Epidermal melanocyte (primary cell): ENCODE measurements around the gene IL17RC.
"Not testable (repeated sequence)": the region's sequence is repeated elsewhere in the genome, so short reads cannot be mapped to it uniquely, and the experiment has no call there.

Source experiments
- DNase-seq: peaks from one replicate; pipeline ENCODE4 v3.0.0; 2011; ENCODE audit warnings: low spot score; ENCODE audit not compliant: insufficient read length

IL17RC gene

DNA sequence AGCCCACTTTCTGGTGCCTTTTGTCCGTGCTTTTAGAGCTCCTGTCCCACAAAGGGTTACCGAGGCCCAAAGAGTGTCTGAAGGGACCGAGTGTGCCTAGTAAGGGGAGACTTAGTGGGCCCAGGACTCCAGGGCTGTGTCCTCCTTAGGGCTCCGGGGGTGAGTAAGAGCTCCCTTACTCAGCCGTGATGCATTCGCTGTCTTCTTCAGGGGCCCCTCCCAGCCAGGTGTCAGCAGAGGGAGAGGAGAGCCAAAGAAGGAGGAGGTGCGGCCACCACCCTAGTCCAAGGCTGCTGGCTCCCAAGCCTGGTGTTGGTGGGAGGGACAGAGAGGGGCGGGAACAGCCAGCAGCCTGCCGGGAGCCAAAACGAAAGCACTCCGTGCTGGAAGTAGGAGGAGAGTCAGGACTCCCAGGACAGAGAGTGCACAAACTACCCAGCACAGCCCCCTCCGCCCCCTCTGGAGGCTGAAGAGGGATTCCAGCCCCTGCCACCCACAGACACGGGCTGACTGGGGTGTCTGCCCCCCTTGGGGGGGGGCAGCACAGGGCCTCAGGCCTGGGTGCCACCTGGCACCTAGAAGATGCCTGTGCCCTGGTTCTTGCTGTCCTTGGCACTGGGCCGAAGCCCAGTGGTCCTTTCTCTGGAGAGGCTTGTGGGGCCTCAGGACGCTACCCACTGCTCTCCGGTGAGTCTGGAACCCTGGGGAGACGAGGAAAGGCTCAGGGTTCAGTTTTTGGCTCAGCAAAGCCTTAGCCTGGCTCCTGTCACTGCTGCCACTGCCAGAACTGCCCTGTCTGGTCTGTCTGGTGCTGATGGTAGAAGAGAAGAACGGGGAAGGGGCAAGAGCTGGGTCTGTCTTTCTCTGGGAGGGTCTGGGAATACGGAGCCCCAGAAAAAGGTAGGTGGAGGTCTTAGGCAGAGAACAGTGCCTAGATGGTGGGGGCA lies at the start of gene IL17RC:
TSS of gene IL17RC (plus strand) at position 365 of the 947 bp plus-strand sequence. CDS start at position 583, 218 bp downstream.
- peak; percentile 88 for DNase-seq

- DNase-seq, result no peak
Measured at GRCh38 chr3:9867106-9867505, 49.8 kb upstream of the IL17RC start.

DNA sequence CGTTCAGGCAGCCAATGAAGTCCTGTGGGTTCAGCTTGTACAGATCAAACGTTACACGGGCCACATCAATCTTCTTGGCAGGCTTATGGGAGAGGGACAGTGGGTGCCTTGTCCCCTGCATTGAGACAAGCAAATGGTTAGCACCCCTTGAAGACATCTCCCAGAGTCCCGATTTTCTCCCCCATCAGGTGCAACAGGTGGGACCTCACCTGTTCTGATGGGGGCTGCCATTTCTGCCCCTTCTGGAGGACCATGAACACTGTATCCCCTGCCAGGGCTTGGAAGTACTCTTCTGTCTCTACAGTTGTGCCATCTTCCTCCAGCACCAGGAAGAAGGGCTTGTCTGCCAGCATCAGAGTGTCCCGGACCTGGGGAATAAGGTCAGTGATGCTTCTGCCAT lies 46.9 kb upstream of the IL17RC start:
- DNase-seq, result no peak

DNA sequence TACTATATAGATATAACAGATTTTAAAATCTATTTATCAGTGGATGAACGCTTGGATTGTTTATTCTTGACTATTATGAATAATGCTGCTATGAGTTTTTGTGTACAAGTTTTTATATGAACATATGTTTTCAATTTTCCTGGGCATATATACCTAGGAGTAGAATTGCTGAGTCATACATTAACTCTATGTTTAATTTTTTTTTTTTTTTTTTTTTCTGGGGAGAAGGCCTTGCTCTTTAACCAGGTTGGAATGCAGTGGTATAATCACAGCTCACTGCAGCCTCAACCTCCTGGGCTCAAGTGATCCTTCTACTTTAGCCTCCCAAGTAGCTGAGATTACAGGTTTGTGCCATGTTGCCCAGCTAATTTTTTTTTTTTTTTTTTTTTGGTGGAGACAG lies 45.9 kb upstream of the IL17RC start:
- DNase-seq, result no peak

DNA sequence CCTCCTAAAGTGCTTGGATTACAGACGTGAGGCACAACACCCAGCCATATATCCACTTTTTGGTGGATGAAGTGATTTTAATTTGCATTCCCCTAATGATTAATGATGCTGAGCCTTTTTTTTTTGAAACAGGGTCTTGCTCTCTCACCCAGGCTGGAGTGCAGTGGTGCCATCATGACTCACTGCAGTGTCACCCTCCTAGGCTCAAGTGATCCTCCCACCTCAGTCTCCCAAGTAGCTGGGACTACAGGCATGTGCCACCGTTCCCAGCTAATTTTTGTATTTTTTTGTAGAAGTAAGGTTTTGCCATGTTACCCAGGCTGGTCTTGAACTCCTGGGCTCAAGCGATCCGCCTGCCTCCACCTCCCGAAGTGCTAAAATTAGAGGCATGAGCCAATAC lies 44.8 kb upstream of the IL17RC start:
- not testable (repeated sequence) for DNase-seq

GRCh38 chr3:9875448-9875847 lies 41.5 kb upstream of the IL17RC start:
- DNase-seq, result no peak

- not testable (repeated sequence) for DNase-seq
Measured at GRCh38 chr3:9876255-9876654, 40.6 kb upstream of the IL17RC start.

DNA sequence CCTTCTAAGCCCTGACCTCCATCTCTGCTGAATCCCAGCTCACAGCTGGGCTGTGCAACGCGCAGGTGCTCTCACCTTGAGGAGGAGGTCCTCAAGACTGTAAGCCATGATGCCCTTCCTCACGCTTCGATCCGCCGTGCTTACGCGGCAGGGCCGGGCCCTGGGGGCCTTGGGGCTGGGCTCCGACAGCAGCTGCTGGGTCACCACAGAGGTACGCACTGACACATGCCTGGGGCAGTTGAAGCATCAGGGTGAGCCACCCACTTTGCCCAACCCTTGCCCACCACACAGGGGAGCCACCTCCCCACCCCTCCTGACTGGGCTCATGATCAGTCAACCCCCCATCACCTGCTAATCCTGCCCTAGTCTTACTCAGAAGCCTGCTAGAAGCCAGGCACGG lies 39.9 kb upstream of the IL17RC start:
- no peak for DNase-seq

GRCh38 chr3:9878700-9879099 lies 38.2 kb upstream of the IL17RC start:
- no peak for DNase-seq

DNA sequence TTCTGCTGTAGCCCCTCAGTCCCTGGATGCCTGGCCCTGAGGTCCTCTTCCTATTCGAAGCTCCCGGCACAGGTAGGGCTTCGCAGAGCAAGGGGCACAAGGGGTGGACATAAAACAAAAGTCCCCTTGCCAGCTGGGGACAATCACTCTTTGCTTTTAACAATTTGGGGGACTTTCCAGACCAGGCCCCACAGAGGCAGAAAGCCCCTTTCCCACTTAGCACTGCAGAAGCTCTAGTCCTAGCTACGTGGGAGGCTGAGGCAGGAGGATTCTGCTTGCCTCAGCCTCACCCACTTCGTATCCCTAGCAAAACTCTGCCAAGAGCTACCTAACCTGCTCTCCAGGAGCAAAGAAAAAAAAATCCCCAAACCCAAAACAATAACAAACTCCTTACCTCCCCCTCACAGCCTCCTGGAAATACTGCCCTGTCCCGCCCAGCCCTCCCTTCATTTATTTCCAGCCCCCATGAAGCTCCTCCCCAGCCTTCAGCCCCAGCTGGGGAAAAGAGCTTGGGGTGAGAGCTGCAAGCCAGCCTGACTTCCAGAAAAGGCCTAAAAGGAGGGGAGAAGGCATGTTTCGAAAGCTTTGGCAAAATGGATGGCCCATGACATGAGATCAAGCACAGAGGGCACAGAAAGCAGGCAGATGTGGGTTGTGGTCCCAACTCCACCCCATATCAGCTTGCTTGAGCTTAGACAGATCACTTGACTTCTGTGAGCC lies 36.9 kb upstream of the IL17RC start, which contains the start of gene CIDEC:
TSS of gene CIDEC (minus strand) at position 424 of the 720 bp plus-strand sequence. CDS start 1,767 bp downstream, outside the sequence.
- DNase-seq, result no peak

- DNase-seq, result no peak
Measured at GRCh38 chr3:9881441-9881840, 35.5 kb upstream of the IL17RC start.

GRCh38 chr3:9883706-9884554 lies 33.0 kb upstream of the IL17RC start:
- DNase-seq, result no peak

GRCh38 chr3:9884555-9885165 lies 32.2 kb upstream of the IL17RC start:
- DNase-seq, result no peak

DNA sequence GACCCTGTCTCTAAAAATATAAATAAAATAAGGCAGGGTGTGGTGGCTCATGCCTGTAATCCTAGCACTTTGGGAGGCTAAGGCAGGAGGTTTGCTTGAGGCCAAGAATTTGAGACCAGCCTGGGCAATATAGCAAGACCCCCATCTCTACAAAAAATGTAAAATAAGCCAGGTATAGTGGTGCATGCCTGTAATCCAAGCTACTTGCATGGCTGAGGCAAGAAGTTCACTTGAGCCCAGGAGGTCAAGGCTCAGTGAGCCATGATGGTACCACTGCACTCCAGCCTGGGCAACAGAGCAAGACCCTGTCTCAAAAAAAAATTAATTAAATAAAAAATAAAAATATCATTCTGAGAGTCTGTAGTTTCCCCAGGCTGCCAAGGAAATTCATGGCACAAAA lies 30.6 kb upstream of the IL17RC start:
- no peak for DNase-seq

GRCh38 chr3:9887480-9887879 lies 29.4 kb upstream of the IL17RC start:
- DNase-seq, result no peak

DNA sequence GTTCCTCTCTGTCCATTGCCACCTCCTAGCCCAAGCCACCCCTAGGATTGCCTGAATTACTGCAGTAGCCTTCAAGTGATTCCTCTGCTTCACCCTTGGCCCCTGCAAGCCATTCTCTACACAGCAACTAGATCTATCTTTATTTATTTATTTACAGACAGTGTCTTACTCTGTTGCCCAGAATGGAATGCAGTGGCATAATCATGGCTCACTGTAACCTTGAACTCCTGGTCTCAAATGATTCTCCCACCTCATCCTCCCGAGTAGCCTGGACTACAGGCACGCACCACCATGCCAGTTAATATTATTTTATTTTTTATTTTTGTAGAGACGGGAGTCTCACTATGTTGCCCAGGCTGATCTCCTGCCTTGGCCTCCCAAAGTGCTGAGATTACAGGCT lies 28.4 kb upstream of the IL17RC start:
- no peak for DNase-seq

DNA sequence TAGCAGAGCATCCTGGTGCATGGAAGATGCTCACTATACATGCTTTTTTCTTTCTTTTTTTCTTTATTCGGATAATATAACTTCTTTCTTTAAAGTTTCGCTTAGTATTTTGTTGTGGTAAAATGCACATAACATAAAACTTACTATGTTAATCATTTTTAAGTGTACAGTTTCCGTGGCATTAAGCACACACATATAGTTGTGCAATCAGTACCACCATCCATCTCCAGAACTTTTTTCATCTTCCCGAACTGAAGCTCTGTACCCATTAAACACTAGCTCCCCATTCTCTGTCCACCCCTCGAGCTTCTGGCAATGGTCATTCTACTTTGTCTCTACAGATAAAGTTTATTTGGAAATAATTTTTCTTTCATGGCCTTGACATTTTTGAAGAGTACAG lies 27.5 kb upstream of the IL17RC start:
- DNase-seq, result no peak

DNA sequence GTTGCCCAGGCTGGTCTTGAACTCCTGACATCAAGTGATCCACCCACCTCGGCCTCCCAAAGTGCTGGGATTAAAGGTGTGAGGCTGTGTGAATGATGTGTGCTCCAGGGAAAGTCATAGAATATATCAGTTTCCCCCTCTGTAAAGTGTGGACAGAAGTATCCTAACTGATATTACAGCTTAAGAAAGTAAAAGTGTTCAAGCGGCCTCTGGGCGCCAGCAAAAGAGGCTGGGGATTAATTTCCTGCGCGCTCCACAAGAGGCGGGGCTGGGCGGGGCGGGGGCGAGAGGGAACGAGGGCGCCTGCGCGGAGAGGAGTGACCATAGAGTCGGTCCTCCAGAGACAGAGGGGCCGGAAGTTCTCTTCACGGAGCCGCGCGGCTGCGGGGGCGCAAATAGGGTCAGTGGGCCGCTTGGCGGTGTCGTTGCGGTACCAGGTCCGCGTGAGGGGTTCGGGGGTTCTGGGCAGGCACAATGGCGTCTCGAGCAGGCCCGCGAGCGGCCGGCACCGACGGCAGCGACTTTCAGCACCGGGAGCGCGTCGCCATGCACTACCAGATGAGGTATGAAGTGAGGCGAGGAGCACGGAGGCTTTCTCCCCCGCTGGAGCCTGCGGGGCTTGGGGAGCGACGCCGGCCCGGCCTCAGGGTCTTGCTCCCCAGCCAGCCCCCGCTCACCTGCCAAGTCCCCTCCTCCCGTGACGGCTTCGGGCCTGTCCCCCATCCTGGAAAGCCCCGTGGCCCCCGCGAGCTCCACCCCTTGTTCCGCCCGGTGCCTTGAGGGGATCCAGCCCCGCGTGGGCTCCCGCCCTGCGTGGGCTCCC lies 26.4 kb upstream of the IL17RC start, which contains the start of gene JAGN1:
TSS of gene JAGN1 (plus strand) at position 362 of the 823 bp plus-strand sequence. CDS start at position 475, 113 bp downstream.
- peak; percentile 76 for DNase-seq

GRCh38 chr3:9891072-9891622 lies 25.8 kb upstream of the IL17RC start:
- DNase-seq, result no peak

- no peak for DNase-seq
Measured at GRCh38 chr3:9893739-9894138, 23.2 kb upstream of the IL17RC start.
